GM18867 (cell line): ENCODE data around the gene ATP6V0A1.
"Not testable (repeated sequence)": the region's sequence is repeated elsewhere in the genome, so short reads cannot be mapped to it uniquely, and the experiment has no call there.

Experiments used
- ATAC-seq: cut with Tn5 transposase; IDR thresholded peaks from one replicate; pipeline ENCODE4 v1.9.1; 2021; ENCODE audit warnings: mild to moderate bottlenecking, moderate library complexity; ENCODE audit not compliant: unreplicated experiment

Gene ATP6V0A1

GRCh38 chr17:42555961-42556617, 97.4 kb downstream of the ATP6V0A1 start:
- ATAC-seq: not testable (repeated sequence)

GRCh38 chr17:42559075-42559474, 100.4 kb downstream of the ATP6V0A1 start:
- ATAC-seq: no peak

- ATAC-seq: no peak
Measured at GRCh38 chr17:42560246-42560645, 101.6 kb downstream of the ATP6V0A1 start.

- ATAC-seq: peak; percentile 40
Measured at GRCh38 chr17:42561897-42562387, 103.3 kb downstream of the ATP6V0A1 start, which contains the start of gene COASY. TSS of gene COASY (plus strand) at chr17:42562148. CDS start at chr17:42562623, 475 bp downstream.

- peak; percentile 5 for ATAC-seq
Measured at GRCh38 chr17:42562388-42563142, 103.9 kb downstream of the ATP6V0A1 start.

- ATAC-seq: no peak
Measured at GRCh38 chr17:42563143-42563509, 104.4 kb downstream of the ATP6V0A1 start.

GRCh38 chr17:42563543-42563942, 104.9 kb downstream of the ATP6V0A1 start:
- no peak for ATAC-seq

- ATAC-seq: no peak
Measured at GRCh38 chr17:42563950-42564349, 105.3 kb downstream of the ATP6V0A1 start.

- no peak for ATAC-seq
Measured at GRCh38 chr17:42564815-42565522, 106.3 kb downstream of the ATP6V0A1 start.

- no peak for ATAC-seq
Measured at GRCh38 chr17:42565523-42566214, 107.0 kb downstream of the ATP6V0A1 start.

GRCh38 chr17:42566215-42566882, 107.7 kb downstream of the ATP6V0A1 start:
- ATAC-seq: no peak

GRCh38 chr17:42566883-42567573, 108.3 kb downstream of the ATP6V0A1 start, which contains the start of gene MLX:
TSS of gene MLX (plus strand) at chr17:42567100. CDS start at chr17:42567125, 25 bp downstream.
- ATAC-seq: peak; percentile 61

- ATAC-seq: no peak
Measured at GRCh38 chr17:42568341-42569111, 109.8 kb downstream of the ATP6V0A1 start.

- no peak for ATAC-seq
Measured at GRCh38 chr17:42571435-42572225, 113.0 kb downstream of the ATP6V0A1 start.
